Adrenal gland (tissue), 12 donors: Measurements from ENCODE around the gene STARD13. TPM values are rescaled to one million over a fixed set of nuclear protein-coding genes. Genes with fewer than 3 reads are reported as not detected.

Source experiments
- DNase-seq, 7 donors: peaks; one replicate each; pipeline ENCODE4 v3.0.0-alpha.2; 2019 to 2020
- H3K27ac ChIP-seq, 5 donors: fragments of 200-600 bp; sonication (generic) in 4 of 5; 1 replicate in 3 of 5; 2 replicates in 2 of 5; pipeline versions ENCODE4 v1.5.1 to v1.8.0; 2016 to 2020; ENCODE audit warnings: mild to moderate bottlenecking in 1 of 5
- H3K27me3 ChIP-seq: fragments of 200-600 bp; 2 replicates; pipeline ENCODE4 v1.8.0; 2021
- H3K36me3 ChIP-seq, 2 donors: fragments of 200-600 bp; replicated peaks in 1 of 2; 1 replicate in 1 of 2; 2 replicates in 1 of 2; pipeline versions ENCODE4 v1.5.1 to v1.8.0; 2018 to 2022
- H3K4me1 ChIP-seq, 2 donors: fragments of 200-600 bp; replicated peaks in 1 of 2; 1 replicate in 1 of 2; 2 replicates in 1 of 2; pipeline versions ENCODE4 v1.5.1 to v1.8.0; 2018 to 2021
- H3K4me3 ChIP-seq, 4 donors: fragments of 200-600 bp; sonication (generic) in 3 of 4; one replicate each; pipeline ENCODE4 v1.5.1; 2016 to 2018
- H3K9me3 ChIP-seq, 3 donors: fragments of 200-600 bp; sonication (generic) in 1 of 3; replicated peaks in 1 of 3; 1 replicate in 2 of 3; 2 replicates in 1 of 3; pipeline versions ENCODE4 v1.5.1 to v1.8.0; 2016 to 2021
- CTCF ChIP-seq, 6 experiments: fragments of 450-650 bp in 4 of 6; fragments of 200-600 bp in 2 of 6; sonication (generic) in 1 of 6; IDR thresholded peaks; 1 replicate in 5 of 6; 2 replicates in 1 of 6; pipeline versions ENCODE4 v1.5.1 to v1.8.0; 2016 to 2021; ENCODE audit warnings: antibody characterized with exemption in 6 of 6, mild to moderate bottlenecking in 2 of 6, moderate library complexity in 1 of 6
- POLR2A ChIP-seq, 2 donors: fragments of 450-650 bp; IDR thresholded peaks; one replicate each; pipeline ENCODE4 v1.6.1; 2017; ENCODE audit warnings: antibody characterized with exemption in 2 of 2, mild to moderate bottlenecking in 2 of 2, moderate library complexity in 1 of 2
- WGBS, 4 donors: extraction: QIAGEN DNeasy Blood & Tissue Kit in 2 of 4; methylation state at CpG; one replicate each; pipeline versions ENCODE4 v1.1.5 to v1.1.7; 2013 to 2017; 5-methylcytosine and 5-hydroxymethylcytosine counted together
- intact Hi-C, 2 donors: fragments of 100-400 bp; cut with DNase I; formaldehyde crosslinking; loops; one replicate each; pipeline versions ENCODE4 v1.14.1 to v1.15.0; 2022 to 2023
- polyA plus RNA-seq, 3 donors: library from polyadenylated mRNA; stranded (reverse); fragments of 200-250 nt in 2 of 3; fragments of 350-450 nt in 1 of 3; fragmentation: Illumina TruSeq in 1 of 3; extraction: RNeasy Lipid Tissue Mini Kit (QIAGEN cat#74804) in 1 of 3; gene quantifications; one replicate each; pipeline ENCODE4 v1.2.3, GENCODE V29; 2013 to 2014
- total RNA-seq, 9 donors: library from RNA; depleted of rRNA in 4 of 9; stranded (reverse); fragments of >200 nt in 4 of 9; fragments of 120-200 nt in 1 of 9; fragmentation: NEBNext Ultra II Directional in 1 of 9; extraction: Animal tissue kit (Norgen Biotek cat#: 25700) in 1 of 9; gene quantifications; one replicate each; pipeline versions ENCODE4 v1.1.0 to v1.2.4, GENCODE V29; 2013 to 2023
- donor health status: healthy with polysubstance abuse.
- donor health status: Bipolar disorder and iron deficiency.
- donor health status: DM: yes; HTN: yes; CAD: no.
- donor health status: DM: no; HTN: no; CAD: no.
- donor health status: DM: no; HTN: no; CAD: no.
- donor health status: DM: yes; HTN: yes; CAD: no.

Gene STARD13
- total and polyA plus RNA-seq, 12 donors = 10.5 to 79.8 (median 33.6) TPM

- H3K27ac ChIP-seq = no peak overlapping the region
- intact Hi-C loops = no loop called here
- no peaks in the 10 kb centered on the region for H3K9me3 ChIP-seq
- TF ChIP-seq POLR2A (IDR thresholded peaks at IDR 0.05) (no peak), CTCF (IDR thresholded peaks at IDR 0.05) (no peak)
- H3K36me3 ChIP-seq = no peaks in the 10 kb centered on the region
- H3K4me1 ChIP-seq = peaks cover 0 to 13% of the 10 kb centered on the region in 2 donors
- 32 to 59% (median 48%) methylated on average over 1 of the region's 1 CpG for WGBS, 4 donors
- H3K4me3 ChIP-seq = no peak overlapping the region
- H3K27me3 ChIP-seq = no peaks in the 10 kb centered on the region
- DNase-seq = no peak
These were observed 135.4 kb downstream of the STARD13 start for GRCh38 chr13:33150126-33150525.

- no peak for TF ChIP-seq CTCF (IDR thresholded peaks at IDR 0.05)
- peaks cover 0 to 2% of the 10 kb centered on the region in 2 donors for H3K4me1 ChIP-seq
- no peaks in the 10 kb centered on the region for H3K36me3 ChIP-seq
- H3K27me3 ChIP-seq = no peaks in the 10 kb centered on the region
- no peak overlapping the region for H3K27ac ChIP-seq
- H3K9me3 ChIP-seq = no peaks in the 10 kb centered on the region
- intact Hi-C loops = no loop called here
- DNase-seq = no peak
- no peak overlapping the region for H3K4me3 ChIP-seq
- 91 to 97% (median 94%) methylated on average over 3 of the region's 3 CpGs for WGBS, 4 donors
These were observed 137.7 kb downstream of the STARD13 start for GRCh38 chr13:33147832-33148231.

- H3K36me3 ChIP-seq = peaks cover 0 to 1% of the 10 kb centered on the region in 2 donors
- H3K9me3 ChIP-seq = no peaks in the 10 kb centered on the region
- intact Hi-C loops = no loop called here
- H3K4me3 ChIP-seq = no peak overlapping the region
- H3K27me3 ChIP-seq = no peaks in the 10 kb centered on the region
- H3K4me1 ChIP-seq = no peaks in the 10 kb centered on the region
- H3K27ac ChIP-seq = no peak overlapping the region
- 84 to 90% (median 90%) methylated on average over 4 of the region's 4 CpGs for WGBS, 4 donors
- no peak for DNase-seq
- no peak for TF ChIP-seq CTCF (IDR thresholded peaks at IDR 0.05)
- no peak for TF ChIP-seq POLR2A (IDR thresholded peaks at IDR 0.05)
These were observed 138.5 kb downstream of the STARD13 start for GRCh38 chr13:33146843-33147611.

DNA sequence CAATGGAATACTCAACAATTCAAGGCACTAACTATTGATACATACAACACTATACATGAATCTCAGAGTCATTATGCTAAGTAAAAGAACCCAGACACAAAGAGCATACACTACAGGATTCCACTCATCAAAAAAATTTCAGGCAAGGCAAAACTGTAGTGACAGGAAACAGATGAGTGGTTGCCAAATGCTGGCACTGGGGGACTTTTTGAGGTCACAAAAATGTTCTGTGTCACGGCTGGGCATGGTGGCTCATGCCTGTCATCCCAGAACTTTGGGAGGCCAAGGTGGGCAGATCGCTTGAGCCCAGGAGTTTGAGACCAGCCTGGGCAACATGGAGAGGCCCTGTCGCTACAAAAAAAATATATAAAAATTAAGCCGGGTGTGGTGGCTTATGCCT is 139.9 kb downstream of the STARD13 start:
- Histone ChIP-seq H3K27ac (no peak overlapping the region), H3K36me3 (peaks cover 0 to 5% of the 10 kb centered on the region in 2 donors), H3K9me3 (no peaks in the 10 kb centered on the region), H3K27me3 (no peaks in the 10 kb centered on the region), H3K4me3 (no peak overlapping the region), H3K4me1 (no peaks in the 10 kb centered on the region)
- TF ChIP-seq CTCF (IDR thresholded peaks at IDR 0.05) (no peak), POLR2A (IDR thresholded peaks at IDR 0.05) (no peak)
- intact Hi-C loops = no loop called here
- DNase-seq = no peak
- 78 to 92% (median 85%) methylated on average over 4 of the region's 4 CpGs for WGBS, 4 donors
